ENCODE data around the gene RPS6KA4. TPM values are rescaled to one million over a fixed set of nuclear protein-coding genes. Genes with fewer than 3 reads are reported as not detected.

Gene RPS6KA4
- polyA plus RNA-seq, 1 donor (not counting 4 experiments of a cell fraction or from before 2014, with no cell fraction given) = 52.4 TPM

DNA sequence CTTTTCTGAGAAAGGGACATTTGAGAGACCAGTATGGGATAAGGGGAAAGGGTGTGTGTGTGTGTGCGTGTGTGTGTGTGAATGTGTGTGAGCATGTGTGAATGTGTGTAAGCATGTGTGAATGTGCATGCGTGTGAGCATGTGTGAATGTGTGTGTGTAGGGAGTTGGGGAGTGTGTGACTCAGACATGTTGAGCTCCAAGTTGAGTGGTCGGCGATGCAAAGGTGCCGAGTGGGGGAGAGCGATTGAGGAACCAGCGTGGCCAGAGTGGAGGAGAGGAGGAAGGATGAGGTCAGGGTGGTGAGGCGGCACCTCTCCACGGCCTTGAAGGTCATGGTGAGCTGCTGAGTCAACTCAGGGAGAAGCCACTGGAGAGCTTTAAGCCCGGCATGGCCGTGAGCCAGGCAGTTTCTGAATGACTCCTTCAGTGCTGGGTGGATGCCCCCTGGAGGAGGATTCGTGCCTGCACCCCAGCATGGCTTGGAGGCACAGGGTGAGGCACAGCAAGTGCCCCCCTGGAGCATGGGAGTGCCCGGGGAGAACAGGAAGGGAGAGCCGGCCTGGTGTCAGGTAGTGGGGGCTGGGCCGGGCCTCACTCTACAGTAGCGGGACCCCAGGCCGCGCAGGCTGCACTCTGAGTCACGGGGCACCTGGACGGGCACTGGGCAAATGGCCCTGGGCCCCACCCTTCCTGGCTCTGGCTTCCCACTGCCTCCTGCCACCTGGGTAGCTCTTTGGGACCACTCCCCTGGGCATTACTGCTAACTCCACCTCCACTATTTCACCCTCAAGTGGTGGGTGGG lies 27.2 kb upstream of the RPS6KA4 start:
- Histone ChIP-seq H3K27me3 (ENCODE audit: control insufficient read depth, extremely low read depth, insufficient read depth, low read length) (no peaks in the 10 kb centered on the region), H3K27ac (ENCODE audit: control insufficient read depth, insufficient read depth, low read length) (peak overlapping the region; percentile 86), H3K4me3 (ENCODE audit: control insufficient read depth in 2 of 3, extremely low read depth in 1 of 3, insufficient read depth in 2 of 3, low read depth in 1 of 3, low read length in 3 of 3) (no peak overlapping the region), H3K79me2 (ENCODE audit: control insufficient read depth, insufficient read depth, low read length) (no peaks in the 10 kb centered on the region), H3K4me2 (ENCODE audit: control insufficient read depth, extremely low read depth, insufficient read depth, low read depth, low read length) (peak overlapping the region; percentile 70), H2AFZ (ENCODE audit: control insufficient read depth, low read length) (peak overlapping the region; percentile 71), H3K9me1 (ENCODE audit: control insufficient read depth, extremely low read depth, insufficient read depth, low read length) (no peaks in the 10 kb centered on the region), H3K4me1 (ENCODE audit: control insufficient read depth, extremely low read depth, insufficient read depth, low read length) (peaks cover 20% of the 10 kb centered on the region), H3K9ac (ENCODE audit: control insufficient read depth, extremely low read depth, insufficient read depth, low read length) (peak overlapping the region; percentile 70), H4K20me1 (ENCODE audit: control insufficient read depth, extremely low read depth, insufficient read depth, low read length) (no peaks in the 10 kb centered on the region), H3K9me3 (ENCODE audit: control insufficient read depth, low read depth, low read length) (no peaks in the 10 kb centered on the region), H3K36me3 (ENCODE audit: control insufficient read depth in 2 of 2, extremely low read depth in 1 of 2, insufficient read depth in 2 of 2, low read length in 2 of 2) (no peaks in the 10 kb centered on the region)
- dilution Hi-C loops (cut with MboI; ENCODE audit: extremely low pct_ligation_motif_present, low sequenced_read_pairs) = no loop called here
- peak; percentile 93 for DNase-seq (ENCODE audit: low read depth, low spot score)
- TF ChIP-seq, protein P1, sequence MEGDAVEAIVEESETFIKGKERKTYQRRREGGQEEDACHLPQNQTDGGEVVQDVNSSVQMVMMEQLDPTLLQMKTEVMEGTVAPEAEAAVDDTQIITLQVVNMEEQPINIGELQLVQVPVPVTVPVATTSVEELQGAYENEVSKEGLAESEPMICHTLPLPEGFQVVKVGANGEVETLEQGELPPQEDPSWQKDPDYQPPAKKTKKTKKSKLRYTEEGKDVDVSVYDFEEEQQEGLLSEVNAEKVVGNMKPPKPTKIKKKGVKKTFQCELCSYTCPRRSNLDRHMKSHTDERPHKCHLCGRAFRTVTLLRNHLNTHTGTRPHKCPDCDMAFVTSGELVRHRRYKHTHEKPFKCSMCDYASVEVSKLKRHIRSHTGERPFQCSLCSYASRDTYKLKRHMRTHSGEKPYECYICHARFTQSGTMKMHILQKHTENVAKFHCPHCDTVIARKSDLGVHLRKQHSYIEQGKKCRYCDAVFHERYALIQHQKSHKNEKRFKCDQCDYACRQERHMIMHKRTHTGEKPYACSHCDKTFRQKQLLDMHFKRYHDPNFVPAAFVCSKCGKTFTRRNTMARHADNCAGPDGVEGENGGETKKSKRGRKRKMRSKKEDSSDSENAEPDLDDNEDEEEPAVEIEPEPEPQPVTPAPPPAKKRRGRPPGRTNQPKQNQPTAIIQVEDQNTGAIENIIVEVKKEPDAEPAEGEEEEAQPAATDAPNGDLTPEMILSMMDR (optimal IDR thresholded peaks at IDR 0.05 in 1 of 3, IDR thresholded peaks at IDR 0.05 in 1 of 3, conservative IDR thresholded peaks at IDR 0.05 in 1 of 3; ENCODE audit: extremely low read depth in 1 of 3, insufficient read depth in 2 of 3, low read length in 3 of 3) = peak; percentile 82 to 91 (median 90)
- TF ChIP-seq EZH2 (IDR thresholded peaks at IDR 0.05; ENCODE audit: low read length) = no peak
- FAIRE-seq = peak; percentile 52

DNA sequence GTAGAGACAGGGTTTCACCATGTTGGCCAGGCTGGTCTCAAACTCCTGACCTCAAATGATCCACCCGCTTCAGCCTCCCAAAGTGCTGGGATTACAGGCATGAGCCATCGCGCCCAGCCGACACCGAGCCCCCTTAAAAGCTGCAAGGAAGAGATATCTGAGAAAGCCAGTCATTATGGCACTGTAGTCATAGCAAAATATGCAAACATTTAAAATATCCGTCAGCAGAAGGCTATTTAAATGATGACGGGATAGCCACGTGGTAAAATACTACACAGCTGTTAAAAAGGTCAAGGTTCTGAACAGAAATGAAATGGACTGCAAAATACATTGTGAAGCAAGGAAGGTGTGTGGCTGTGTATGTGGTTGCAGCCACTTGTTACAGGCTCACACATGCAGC lies 25.4 kb upstream of the RPS6KA4 start:
- Histone ChIP-seq H3K27ac (ENCODE audit: control insufficient read depth, insufficient read depth, low read length) (no peak overlapping the region), H4K20me1 (ENCODE audit: control insufficient read depth, extremely low read depth, insufficient read depth, low read length) (no peaks in the 10 kb centered on the region), H3K4me1 (ENCODE audit: control insufficient read depth, extremely low read depth, insufficient read depth, low read length) (peaks cover 20% of the 10 kb centered on the region), H3K4me2 (ENCODE audit: control insufficient read depth, extremely low read depth, insufficient read depth, low read depth, low read length) (no peak overlapping the region), H3K9me3 (ENCODE audit: control insufficient read depth, low read depth, low read length) (no peaks in the 10 kb centered on the region), H3K79me2 (ENCODE audit: control insufficient read depth, insufficient read depth, low read length) (no peaks in the 10 kb centered on the region), H3K9me1 (ENCODE audit: control insufficient read depth, extremely low read depth, insufficient read depth, low read length) (no peaks in the 10 kb centered on the region), H3K4me3 (ENCODE audit: control insufficient read depth in 2 of 3, extremely low read depth in 1 of 3, insufficient read depth in 2 of 3, low read depth in 1 of 3, low read length in 3 of 3) (no peak overlapping the region), H3K27me3 (ENCODE audit: control insufficient read depth, extremely low read depth, insufficient read depth, low read length) (no peaks in the 10 kb centered on the region), H3K9ac (ENCODE audit: control insufficient read depth, extremely low read depth, insufficient read depth, low read length) (no peak overlapping the region), H2AFZ (ENCODE audit: control insufficient read depth, low read length) (no peak overlapping the region), H3K36me3 (ENCODE audit: control insufficient read depth in 2 of 2, extremely low read depth in 1 of 2, insufficient read depth in 2 of 2, low read length in 2 of 2) (no peaks in the 10 kb centered on the region)
- dilution Hi-C loops (cut with MboI; ENCODE audit: extremely low pct_ligation_motif_present, low sequenced_read_pairs) = no loop called here
- no peak for TF ChIP-seq EZH2 (IDR thresholded peaks at IDR 0.05; ENCODE audit: low read length)
- TF ChIP-seq, protein P1 (optimal IDR thresholded peaks at IDR 0.05 in 1 of 3, IDR thresholded peaks at IDR 0.05 in 1 of 3, conservative IDR thresholded peaks at IDR 0.05 in 1 of 3; ENCODE audit: extremely low read depth in 1 of 3, insufficient read depth in 2 of 3, low read length in 3 of 3) = no peak
- DNase-seq (ENCODE audit: low read depth, low spot score) (no peak), FAIRE-seq (no peak)
